Liver (tissue), 9 donors: ENCODE results near the gene MAGIX. TPM values are rescaled to one million over a fixed set of nuclear protein-coding genes. Genes with fewer than 3 reads are reported as not detected.

ENCODE experiments used
- DNase-seq: peaks from one replicate; pipeline ENCODE4 v3.0.0-alpha.2; 2017; ENCODE audit warnings: low spot score
- H3K27ac ChIP-seq, 2 donors: one replicate each; pipeline ENCODE4 v1.7.0; 2013; ENCODE audit warnings: inconsistent platforms in 2 of 2, low read length in 2 of 2, control low read depth in 1 of 2, low read depth in 1 of 2, mild to moderate bottlenecking in 1 of 2
- H3K27me3 ChIP-seq, 4 donors: one replicate each; pipeline versions ENCODE4 v1.6.1 to v1.7.0; 2013; ENCODE audit warnings: low read length in 3 of 4, inconsistent platforms in 1 of 4, mild to moderate bottlenecking in 1 of 4, moderate library complexity in 1 of 4; ENCODE audit not compliant: control insufficient read depth in 4 of 4, insufficient read depth in 4 of 4
- H3K36me3 ChIP-seq, 4 donors: one replicate each; pipeline versions ENCODE4 v1.6.1 to v1.7.0; 2013; ENCODE audit warnings: low read length in 3 of 4, mild to moderate bottlenecking in 3 of 4, low read depth in 1 of 4, moderate library complexity in 1 of 4; ENCODE audit not compliant: control insufficient read depth in 4 of 4, insufficient read depth in 3 of 4
- H3K4me1 ChIP-seq, 4 donors: one replicate each; pipeline versions ENCODE4 v1.6.1 to v1.7.0; 2013; ENCODE audit warnings: low read length in 3 of 4, mild to moderate bottlenecking in 3 of 4, moderate library complexity in 1 of 4; ENCODE audit not compliant: control insufficient read depth in 4 of 4, insufficient read depth in 4 of 4
- H3K4me3 ChIP-seq, 3 donors: one replicate each; pipeline versions ENCODE4 v1.6.1 to v1.7.0; 2013; ENCODE audit warnings: low read length in 3 of 3, control low read depth in 1 of 3, low read depth in 1 of 3, mild to moderate bottlenecking in 1 of 3
- H3K9ac ChIP-seq, 2 donors: one replicate each; pipeline ENCODE4 v1.7.0; 2013; ENCODE audit warnings: low read length in 2 of 2, mild to moderate bottlenecking in 2 of 2, moderate library complexity in 2 of 2, control low read depth in 1 of 2, low read depth in 1 of 2
- H3K9me3 ChIP-seq, 4 donors: one replicate each; pipeline versions ENCODE4 v1.6.1 to v1.7.0; 2013; ENCODE audit warnings: low read length in 3 of 4; ENCODE audit not compliant: control insufficient read depth in 4 of 4
- ATF3 ChIP-seq: IDR thresholded peaks from 2 replicates; pipeline ENCODE4 v1.6.1; 2016; ENCODE audit warnings: antibody characterized with exemption
- CTCF ChIP-seq: fragments of 150-350 bp; IDR thresholded peaks from 2 replicates; pipeline ENCODE4 v1.5.1; 2017; ENCODE audit warnings: improper control_type of control experiment, low read depth, low read length; ENCODE audit not compliant: missing input control
- EGR1 ChIP-seq, 2 donors: IDR thresholded peaks; 2 replicates each; pipeline ENCODE4 v1.6.1; 2016 to 2018; ENCODE audit warnings: antibody characterized with exemption in 2 of 2, low read depth in 2 of 2
- FOXA1 ChIP-seq: IDR thresholded peaks from 2 replicates; pipeline ENCODE4 v1.6.1; 2016; ENCODE audit warnings: antibody characterized with exemption
- GABPA ChIP-seq, 2 donors: IDR thresholded peaks in 1 of 2; conservative IDR thresholded peaks in 1 of 2; 2 replicates each; pipeline ENCODE4 v1.6.1; 2016; ENCODE audit warnings: antibody characterized with exemption in 2 of 2, mild to moderate bottlenecking in 1 of 2, moderate library complexity in 1 of 2
- HNF4G ChIP-seq: IDR thresholded peaks from 2 replicates; pipeline ENCODE4 v1.6.1; 2016; ENCODE audit warnings: antibody characterized with exemption
- JUND ChIP-seq, 2 donors: IDR thresholded peaks; 2 replicates each; pipeline ENCODE4 v1.6.1; 2016; ENCODE audit warnings: antibody characterized with exemption in 2 of 2
- MAX ChIP-seq: IDR thresholded peaks from 2 replicates; pipeline ENCODE4 v1.6.1; 2016; ENCODE audit warnings: antibody characterized with exemption
- NR2F2 ChIP-seq: IDR thresholded peaks from 2 replicates; pipeline ENCODE4 v1.6.1; 2016; ENCODE audit warnings: antibody characterized with exemption
- RAD21 ChIP-seq, 2 donors: IDR thresholded peaks; 2 replicates each; pipeline ENCODE4 v1.6.1; 2016; ENCODE audit warnings: antibody characterized with exemption in 2 of 2, mild to moderate bottlenecking in 2 of 2
- REST ChIP-seq: IDR thresholded peaks from 2 replicates; pipeline ENCODE4 v1.6.1; 2016; ENCODE audit warnings: antibody characterized with exemption, mild to moderate bottlenecking
- RXRA ChIP-seq, 2 donors: IDR thresholded peaks; 2 replicates each; pipeline ENCODE4 v1.6.1; 2017 to 2018; ENCODE audit warnings: antibody characterized with exemption in 2 of 2, mild to moderate bottlenecking in 1 of 2
- TAF1 ChIP-seq: conservative IDR thresholded peaks from 2 replicates; pipeline ENCODE4 v1.6.1; 2016; ENCODE audit warnings: antibody characterized with exemption, mild to moderate bottlenecking
- YY1 ChIP-seq: IDR thresholded peaks from 2 replicates; pipeline ENCODE4 v1.6.1; 2016; ENCODE audit warnings: antibody characterized with exemption, mild to moderate bottlenecking
- ZBTB33 ChIP-seq: IDR thresholded peaks from 2 replicates; pipeline ENCODE4 v1.6.1; 2016; ENCODE audit warnings: antibody characterized with exemption
- WGBS: extraction: QIAGEN DNeasy Blood & Tissue Kit; methylation state at CpG from one replicate; pipeline ENCODE4 v1.1.7; 2013; 5-methylcytosine and 5-hydroxymethylcytosine counted together
- polyA plus RNA-seq, 2 donors: library from polyadenylated mRNA; stranded (reverse) in 1 of 2; unstranded in 1 of 2; fragments of 200-250 nt in 1 of 2; fragments of >200 nt in 1 of 2; fragmentation: Nextera tagmentation in 1 of 2; extraction: Ambion mirVana in 1 of 2; gene quantifications; one replicate each; pipeline versions ENCODE4 v1.2.1 to v1.2.3, GENCODE V29; 2013 to 2015
- total RNA-seq, 2 donors: library from RNA; depleted of rRNA; stranded (reverse); fragments of >200 nt; gene quantifications; one replicate each; pipeline ENCODE4 v1.2.3, GENCODE V29; 2014
- donor health status: healthy.
- donor health status: healthy.
- donor health status: healthy.
- donor health status: healthy.
- donor health status: healthy.

MAGIX gene
- total and polyA plus RNA-seq, 4 donors: 2.9 to 10.8 (median 7.9) TPM

- no peak overlapping the region for H3K9ac ChIP-seq
- no peaks in the 10 kb centered on the region for H3K9me3 ChIP-seq
- WGBS: 95% methylated on average over 43 of the region's 43 CpGs
Measured at GRCh38 chrX:49175435-49176274, 13.1 kb downstream of the MAGIX start.

More at GRCh38 chrX:49175435-49176274, 13.1 kb downstream of the MAGIX start:
- TF ChIP-seq EGR1 (IDR thresholded peaks at IDR 0.05; ENCODE audit: low read depth in 2 of 2) (no peak), RXRA (IDR thresholded peaks at IDR 0.05) (no peak), NR2F2 (no peak), TAF1 (no peak), YY1 (no peak), JUND (IDR thresholded peaks at IDR 0.05) (no peak), ZBTB33 (no peak), ATF3 (no peak), FOXA1 (no peak), GABPA (IDR thresholded peaks at IDR 0.05 in 1 of 2, conservative IDR thresholded peaks at IDR 0.05 in 1 of 2) (no peak), MAX (no peak), REST (no peak), RAD21 (IDR thresholded peaks at IDR 0.05) (no peak), HNF4G (no peak), CTCF (no peak)
- no peak for DNase-seq
- peaks cover 0 to 12% (median 7%) of the 10 kb centered on the region in 4 donors for H3K4me1 ChIP-seq
- H3K36me3 ChIP-seq: peaks cover 0 to 18% (median 2%) of the 10 kb centered on the region in 4 donors
- no peak overlapping the region for H3K4me3 ChIP-seq
- H3K27ac ChIP-seq: no peak overlapping the region
- no peaks in the 10 kb centered on the region for H3K27me3 ChIP-seq
